Uterus (tissue), 2 donors: ENCODE data around the gene THBS2.

ENCODE experiments used
- CTCF ChIP-seq, 4 experiments: fragments of 200-600 bp in 2 of 4; fragments of 450-650 bp in 2 of 4; sonication (generic) in 2 of 4; IDR thresholded peaks; one replicate each; pipeline ENCODE4 v1.5.1; 2016 to 2019; ENCODE audit warnings: antibody characterized with exemption in 4 of 4, mild to moderate bottlenecking in 2 of 4, moderate library complexity in 1 of 4
- POLR2A ChIP-seq, 2 donors: fragments of 450-650 bp; IDR thresholded peaks; one replicate each; pipeline ENCODE4 v1.6.1; 2016; ENCODE audit warnings: antibody characterized with exemption in 2 of 2, mild to moderate bottlenecking in 1 of 2, moderate library complexity in 1 of 2

- TF ChIP-seq CTCF (IDR thresholded peaks at IDR 0.05) (no peak), POLR2A (IDR thresholded peaks at IDR 0.05) (no peak)
Observed at GRCh38 chr6:169171016-169171415, 82.6 kb downstream of the THBS2 start.
